IMR-90 (cell line): Measurements from ENCODE around the gene CD33.

Source experiments
- CEBPB ChIP-seq: IDR thresholded peaks from 2 replicates; pipeline ENCODE4 v1.6.1; 2012; ENCODE audit warnings: low read depth, low read length, improper control_type of control experiment
- NFE2L2 ChIP-seq: fragments of 150-350 bp; IDR thresholded peaks from 2 replicates; pipeline ENCODE4 v1.6.1; 2016; ENCODE audit warnings: low read depth, mild to moderate bottlenecking, low read length
- POLR2A ChIP-seq: IDR thresholded peaks from 2 replicates; pipeline ENCODE4 v1.6.1; 2012; ENCODE audit warnings: mild to moderate bottlenecking, low read depth, low read length
- RFX5 ChIP-seq: IDR thresholded peaks from 2 replicates; pipeline ENCODE4 v1.8.0; 2012; ENCODE audit warnings: low read depth, mild to moderate bottlenecking, low read length, moderate library complexity
- TF ChIP-seq, protein P1 (sequence below): conservative IDR thresholded peaks from 2 replicates; pipeline ENCODE4 v1.5.1; 2012; ENCODE audit warnings: mild to moderate bottlenecking, low read depth, low read length, improper control_type of control experiment

DNA sequence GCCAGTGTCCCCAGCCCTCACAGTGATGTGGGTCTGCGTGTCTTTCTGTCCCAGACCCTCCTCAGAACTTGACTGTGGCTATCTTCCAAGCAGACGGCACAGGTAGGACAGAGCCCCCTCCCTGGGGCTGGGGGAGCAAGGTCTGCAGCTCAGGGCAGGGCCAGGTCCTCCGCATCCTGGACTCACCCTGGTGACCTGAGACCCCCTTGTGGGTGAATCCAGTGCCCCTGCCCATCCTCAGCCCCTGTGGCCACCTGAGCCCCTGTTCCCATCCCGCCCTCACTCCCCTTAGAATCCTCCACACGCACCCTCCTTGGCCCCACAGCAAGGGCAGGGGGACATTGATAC, 39.0 kb upstream of the CD33 start:
- TF ChIP-seq POLR2A (no peak), RFX5 (no peak), NFE2L2 (no peak), CEBPB (no peak)
- TF ChIP-seq, protein P1, sequence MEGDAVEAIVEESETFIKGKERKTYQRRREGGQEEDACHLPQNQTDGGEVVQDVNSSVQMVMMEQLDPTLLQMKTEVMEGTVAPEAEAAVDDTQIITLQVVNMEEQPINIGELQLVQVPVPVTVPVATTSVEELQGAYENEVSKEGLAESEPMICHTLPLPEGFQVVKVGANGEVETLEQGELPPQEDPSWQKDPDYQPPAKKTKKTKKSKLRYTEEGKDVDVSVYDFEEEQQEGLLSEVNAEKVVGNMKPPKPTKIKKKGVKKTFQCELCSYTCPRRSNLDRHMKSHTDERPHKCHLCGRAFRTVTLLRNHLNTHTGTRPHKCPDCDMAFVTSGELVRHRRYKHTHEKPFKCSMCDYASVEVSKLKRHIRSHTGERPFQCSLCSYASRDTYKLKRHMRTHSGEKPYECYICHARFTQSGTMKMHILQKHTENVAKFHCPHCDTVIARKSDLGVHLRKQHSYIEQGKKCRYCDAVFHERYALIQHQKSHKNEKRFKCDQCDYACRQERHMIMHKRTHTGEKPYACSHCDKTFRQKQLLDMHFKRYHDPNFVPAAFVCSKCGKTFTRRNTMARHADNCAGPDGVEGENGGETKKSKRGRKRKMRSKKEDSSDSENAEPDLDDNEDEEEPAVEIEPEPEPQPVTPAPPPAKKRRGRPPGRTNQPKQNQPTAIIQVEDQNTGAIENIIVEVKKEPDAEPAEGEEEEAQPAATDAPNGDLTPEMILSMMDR, result no peak
